GM12864 (cell line): ENCODE data around the gene CD7.
"Not testable (repeated sequence)": the region's sequence is repeated elsewhere in the genome, so short reads cannot be mapped to it uniquely, and the experiment has no call there.

Source experiments
- DNase-seq: peaks from one replicate; pipeline ENCODE4 v3.0.0-alpha.2; 2011; ENCODE audit warnings: low read depth
- H3K4me3 ChIP-seq: 2 replicates; pipeline ENCODE4 v1.5.1; 2011; ENCODE audit warnings: mild to moderate bottlenecking, low read depth, low read length, control low read depth
- CTCF ChIP-seq: IDR thresholded peaks from 2 replicates; pipeline ENCODE4 v1.5.1; 2011; ENCODE audit warnings: low read depth, mild to moderate bottlenecking, moderate library complexity, low read length, control low read depth, inconsistent platforms; ENCODE audit errors: missing control alignments

CD7 gene

GRCh38 chr17:82317394-82318168 lies at the start of gene CD7:
CD7 (minus strand) TSS chr17:82317608; CDS start chr17:82317495, 113 bp downstream.
- no peak for DNase-seq
- no peak within 1 kb of the TSS for H3K4me3 ChIP-seq
- no peak for TF ChIP-seq CTCF

- no peak for TF ChIP-seq CTCF
- no peak overlapping the region for H3K4me3 ChIP-seq
- no peak for DNase-seq
Measured at GRCh38 chr17:82366749-82367148, 49.3 kb upstream of the CD7 start.

GRCh38 chr17:82365606-82366295 lies 48.3 kb upstream of the CD7 start:
- no peak for TF ChIP-seq CTCF
- H3K4me3 ChIP-seq, result no peak overlapping the region
- DNase-seq, result no peak

GRCh38 chr17:82361885-82362633 lies 44.7 kb upstream of the CD7 start:
- H3K4me3 ChIP-seq, result no peak overlapping the region
- no peak for TF ChIP-seq CTCF
- no peak for DNase-seq

- not testable (repeated sequence) for H3K4me3 ChIP-seq
Measured at GRCh38 chr17:82359451-82360074, 42.2 kb upstream of the CD7 start.

GRCh38 chr17:82358465-82359350 lies 41.3 kb upstream of the CD7 start, which contains the start of gene TEX19:
TEX19 (plus strand) TSS chr17:82359247; CDS start chr17:82362151, 2,904 bp downstream.
- no peak for DNase-seq
- TF ChIP-seq CTCF, result no peak
- no peak within 1 kb of the TSS for H3K4me3 ChIP-seq

More at GRCh38 chr17:82359451-82360074, 42.2 kb upstream of the CD7 start:
- not testable (repeated sequence) for DNase-seq
